A673 (cell line): ENCODE results near the gene SNTB2. TPM values are rescaled to one million over a fixed set of nuclear protein-coding genes. Genes with fewer than 3 reads are reported as not detected.
A peak's percentile ranks its signal among the peaks of the same experiment; 100 is the strongest.

Source experiments
- BruUV-seq: library from RNA; stranded (reverse); fragments of 400-500 nt; replicated peaks from 2 replicates; lab custom pipeline; 2021; lab: Mats Ljungman, UMichigan
- CTCF ChIA-PET: fragments of 300-600 bp; sonication (Branson Sonifier 250); formaldehyde crosslinking; loops from one replicate; lab custom pipeline; 2022; ENCODE audit warnings: antibody characterized with exemption; lab: Charles Lee
- POLR2A ChIA-PET: fragments of 300-600 bp; sonication (Branson Sonifier 250); formaldehyde crosslinking; loops from one replicate; lab custom pipeline; 2022; ENCODE audit warnings: antibody characterized with exemption; ENCODE audit not compliant: low non-redundant PET; lab: Charles Lee
- DNase-seq: peaks from one replicate; pipeline ENCODE4 v3.0.0-alpha.2; 2015; ENCODE audit warnings: low spot score
- H3K27ac ChIP-seq: fragments of 200-600 bp; sonication (generic); 2 replicates; pipeline ENCODE4 v1.5.1; 2016; ENCODE audit warnings: mixed run types, low read depth, mild to moderate bottlenecking, mixed read lengths, antibody characterized with exemption, low read length; ENCODE audit not compliant: poor library complexity, severe bottlenecking
- H3K27me3 ChIP-seq: fragments of 200-600 bp; sonication (generic); replicated peaks from 2 replicates; pipeline ENCODE4 v1.6.1; 2017; ENCODE audit warnings: mixed run types, low read depth, mild to moderate bottlenecking, mixed read lengths, antibody characterized with exemption, low read length; ENCODE audit not compliant: insufficient read depth, poor library complexity
- H3K36me3 ChIP-seq: fragments of 200-600 bp; sonication (generic); 2 replicates; pipeline ENCODE4 v1.6.1; 2016; ENCODE audit warnings: mixed run types, mild to moderate bottlenecking, mixed read lengths, antibody characterized with exemption, low read length; ENCODE audit not compliant: insufficient read depth, poor library complexity, severe bottlenecking
- H3K4me1 ChIP-seq: fragments of 200-600 bp; sonication (generic); 2 replicates; pipeline ENCODE4 v1.6.1; 2017; ENCODE audit warnings: mixed run types, mild to moderate bottlenecking, mixed read lengths, antibody characterized with exemption, low read length; ENCODE audit not compliant: insufficient read depth, poor library complexity, severe bottlenecking
- H3K4me3 ChIP-seq: fragments of 200-600 bp; sonication (generic); 2 replicates; pipeline ENCODE4 v1.5.1; 2016; ENCODE audit warnings: low read depth, mixed run types, mild to moderate bottlenecking, mixed read lengths, low read length; ENCODE audit not compliant: poor library complexity, severe bottlenecking
- H3K9me3 ChIP-seq: fragments of 200-600 bp; sonication (generic); 2 replicates; pipeline ENCODE4 v1.6.1; 2016; ENCODE audit warnings: mixed run types, low read depth, mild to moderate bottlenecking, mixed read lengths, antibody characterized with exemption, low read length; ENCODE audit not compliant: poor library complexity, severe bottlenecking
- CTCF ChIP-seq: fragments of 300-800, 200-600 bp; sonication (generic); conservative IDR thresholded peaks from 2 replicates; pipeline ENCODE4 v1.5.1; 2017; ENCODE audit warnings: low read depth, mild to moderate bottlenecking, antibody characterized with exemption, low read length, moderate library complexity, mixed read lengths
- EZH2 ChIP-seq: fragments of 200-600 bp; sonication (generic); IDR thresholded peaks from 2 replicates; pipeline ENCODE4 v1.6.1; 2017; ENCODE audit warnings: borderline replicate concordance, low read depth, mild to moderate bottlenecking, mixed read lengths, antibody characterized with exemption, low read length; ENCODE audit not compliant: poor library complexity, severe bottlenecking
- intact Hi-C: fragments of 100-400 bp; cut with micrococcal nuclease; formaldehyde crosslinking; loops from one replicate; pipeline ENCODE4 v1.10.0; 2022; ENCODE audit not compliant: unreplicated experiment
- total RNA-seq: library from RNA; stranded (reverse); gene quantifications from 2 replicates; pipeline ENCODE4 v1.2.3, GENCODE V29; 2021

SNTB2 gene
- total RNA-seq, 1 experiment from 2014 or later: 49.3 TPM

GRCh38 chr16:69324585-69325253 is 137.8 kb downstream of the SNTB2 start:
- Histone ChIP-seq H3K27ac (peak overlapping the region; percentile 40), H3K4me3 (no peak overlapping the region), H3K36me3 (peaks cover 74% of the 10 kb centered on the region), H3K9me3 (no peaks in the 10 kb centered on the region), H3K4me1 (peaks cover 18% of the 10 kb centered on the region), H3K27me3 (no peaks in the 10 kb centered on the region)
- TSS peak; percentile 78 for BruUV-seq
- ChIA-PET CTCF (no interaction called here), POLR2A (no interaction called here)
- no peak for DNase-seq
- no peak for TF ChIP-seq EZH2
- no peak for TF ChIP-seq CTCF
- intact Hi-C loops: no loop called here

DNA sequence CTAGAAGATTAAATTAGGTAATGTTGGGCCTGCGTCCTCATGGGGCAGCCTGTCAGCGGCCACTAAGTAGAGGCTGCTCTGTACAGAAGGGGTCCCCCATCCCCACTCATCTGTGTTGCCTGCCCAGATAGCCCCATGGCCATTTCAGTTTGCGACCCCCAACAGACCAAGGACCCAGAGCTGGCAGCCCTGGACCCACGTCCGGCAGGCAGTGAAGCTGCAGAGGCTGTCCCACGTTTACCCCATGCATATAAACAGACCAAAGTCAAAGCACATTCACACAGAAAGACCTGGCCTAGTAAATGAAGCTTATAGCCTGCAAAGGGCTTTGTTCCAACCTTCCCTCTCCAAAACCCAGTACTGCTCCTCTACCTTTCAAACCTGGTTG is 138.8 kb downstream of the SNTB2 start:
- Histone ChIP-seq H3K4me3 (no peak overlapping the region), H3K9me3 (no peaks in the 10 kb centered on the region), H3K4me1 (peaks cover 18% of the 10 kb centered on the region), H3K27ac (peak overlapping the region; percentile 24), H3K36me3 (peaks cover 63% of the 10 kb centered on the region), H3K27me3 (no peaks in the 10 kb centered on the region)
- CTCF ChIA-PET: no interaction called here
- TF ChIP-seq CTCF (no peak), EZH2 (no peak)
- intact Hi-C loops: no loop called here
- DNase-seq: no peak
- POLR2A ChIA-PET: interaction anchor here (0.6 kb wide), 2 partner anchors 795 to 962 kb away, joined by 4 to 7 read pairs; no protein-coding TSS in a partner anchor
- BruUV-seq: no TSS peak

DNA sequence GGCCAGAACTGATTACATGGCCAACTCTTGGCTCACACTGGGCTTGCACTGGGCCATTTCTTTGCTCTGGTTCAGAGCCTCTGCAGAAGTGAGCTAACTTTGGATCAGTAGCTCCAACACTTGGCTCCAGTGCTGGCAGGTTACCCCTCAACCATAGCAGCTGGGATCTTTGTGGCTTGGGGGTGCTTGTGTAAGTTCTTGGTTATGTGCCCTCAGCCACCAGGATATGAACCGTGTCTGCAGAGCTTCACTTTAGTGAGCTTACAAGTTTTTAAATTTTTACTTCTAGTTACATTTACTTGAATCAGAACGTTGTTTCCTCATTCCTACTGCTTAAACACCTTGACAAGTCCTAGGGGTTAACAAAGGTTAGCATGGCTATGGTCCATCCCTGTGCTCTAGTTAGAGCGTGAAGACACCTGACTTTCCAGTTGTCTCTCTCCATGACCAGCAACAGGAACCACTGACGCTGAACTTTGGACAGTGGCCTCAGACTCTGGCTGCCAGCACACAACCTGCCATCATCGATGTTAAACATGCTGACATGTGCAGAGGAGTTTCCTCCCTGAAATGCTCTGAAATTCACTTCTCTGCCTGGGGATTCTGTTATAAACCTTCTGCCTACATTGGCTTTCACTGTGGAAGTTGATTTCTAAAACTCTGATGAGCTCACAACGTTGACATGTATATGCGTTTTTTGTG is 139.4 kb downstream of the SNTB2 start:
- no peaks in the 10 kb centered on the region for H3K27me3 ChIP-seq
- intact Hi-C loops: no loop called here
- CTCF ChIA-PET: no interaction called here
- no peak overlapping the region for H3K4me3 ChIP-seq
- no peak for TF ChIP-seq EZH2
- no peak for TF ChIP-seq CTCF
- BruUV-seq: TSS peak; percentile 3
- H3K27ac ChIP-seq: peak overlapping the region; percentile 24
- no peaks in the 10 kb centered on the region for H3K9me3 ChIP-seq
- peaks cover 18% of the 10 kb centered on the region for H3K4me1 ChIP-seq
- DNase-seq: no peak
- H3K36me3 ChIP-seq: peaks cover 58% of the 10 kb centered on the region
- POLR2A ChIA-PET: interaction anchor here (0.6 kb wide), 2 partner anchors 795 to 962 kb away, joined by 4 to 7 read pairs; no protein-coding TSS in a partner anchor
